NCI-H774 (cell line): Measurements from ENCODE around the gene TFPI.

Source experiments
- DNase-seq: peaks from one replicate; lab custom pipeline; 2025; lab: John Stamatoyannopoulos, UW

Gene TFPI

DNA sequence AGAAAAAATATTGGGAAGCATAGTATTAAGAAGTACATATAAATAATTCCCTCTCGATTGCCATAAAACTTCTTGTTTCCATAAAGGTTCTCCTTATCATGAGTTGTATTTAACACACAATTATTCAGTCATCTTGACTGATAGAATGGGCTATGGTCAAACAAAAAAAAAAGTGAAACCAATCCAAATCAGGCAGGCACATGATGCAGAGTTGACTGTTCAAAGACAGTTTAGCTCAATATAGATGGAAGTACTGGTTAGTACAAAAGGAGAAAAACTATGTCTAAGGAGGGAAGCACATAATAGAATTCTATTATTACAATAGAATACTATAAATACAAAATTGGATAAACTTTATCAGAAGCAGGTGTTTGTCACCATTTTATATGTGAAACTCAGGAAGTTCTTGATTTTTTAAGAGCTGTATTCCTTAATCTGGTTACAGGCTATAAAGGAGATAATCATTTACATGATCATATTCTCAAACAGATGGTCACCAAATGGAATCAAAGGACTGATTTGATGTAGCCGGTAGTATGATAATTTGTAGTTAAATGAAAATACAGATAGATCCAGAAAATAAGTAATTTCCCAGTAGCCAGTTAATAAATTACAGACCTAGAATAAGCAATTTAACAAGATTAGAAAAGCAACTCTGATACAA is 88.0 kb downstream of the TFPI start:
- no peak for DNase-seq

DNA sequence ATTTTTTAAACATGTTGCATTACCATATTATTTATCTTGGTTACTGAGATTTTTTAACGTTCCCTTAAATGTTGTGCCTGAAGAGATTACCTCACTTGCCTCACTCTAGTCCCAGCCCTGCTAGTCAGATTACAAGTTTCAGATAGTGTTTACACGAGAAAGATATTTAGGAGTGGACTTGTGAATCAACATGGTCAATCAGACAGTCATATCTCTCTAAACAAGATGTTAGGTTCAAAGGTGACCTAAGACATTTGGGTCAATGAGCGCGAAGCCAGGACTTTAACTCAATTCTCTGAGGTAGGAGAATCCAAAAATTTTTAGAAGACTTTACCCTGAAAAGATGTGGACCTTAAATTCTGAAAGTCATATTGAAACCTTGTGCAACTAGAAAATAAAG is 91.4 kb downstream of the TFPI start:
- no peak for DNase-seq

DNA sequence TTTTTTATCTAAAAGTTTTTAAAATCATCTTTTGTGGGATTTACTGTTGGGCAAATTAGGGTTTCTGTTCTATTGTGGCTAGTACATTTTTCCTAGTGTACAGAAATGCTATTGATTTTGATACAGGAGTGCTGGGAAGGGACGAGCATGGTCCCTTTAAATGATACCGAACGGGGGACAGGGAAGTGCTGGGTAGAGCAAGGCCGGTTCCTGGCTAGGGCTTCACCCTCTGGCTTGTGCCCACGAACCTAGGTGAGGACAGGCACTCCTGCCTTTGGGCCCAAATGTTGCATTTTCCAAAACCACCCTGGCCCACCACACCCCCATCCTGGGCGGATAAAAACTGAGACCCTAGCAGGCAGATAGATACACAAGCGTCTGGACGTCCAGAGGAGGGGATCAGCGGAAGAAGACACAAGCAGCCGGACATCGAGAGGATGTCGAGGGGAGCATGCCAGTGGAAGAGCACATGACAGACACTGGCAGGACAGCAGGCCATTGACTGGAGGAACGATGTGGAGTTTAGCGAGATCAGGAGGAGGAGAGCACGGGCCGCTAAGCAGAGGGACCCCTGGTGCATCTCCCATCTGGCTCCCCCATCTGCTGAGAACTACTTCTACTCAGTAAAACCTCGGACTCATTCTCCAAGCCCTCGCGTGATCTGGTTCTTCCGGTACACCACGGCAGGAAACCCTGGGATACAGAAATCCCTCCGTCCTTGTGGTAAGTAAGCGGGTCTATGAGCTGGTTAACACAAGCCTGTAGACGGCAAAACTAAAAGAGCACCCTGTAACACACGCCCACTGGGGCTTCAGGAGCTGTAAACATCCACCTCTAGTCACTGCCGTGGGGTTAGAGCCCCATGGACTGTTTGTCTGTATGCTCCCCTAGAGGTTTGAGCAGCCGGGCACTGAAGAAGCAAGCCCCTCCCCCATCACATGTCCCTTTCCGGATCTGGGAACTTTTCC is 92.7 kb downstream of the TFPI start:
- DNase-seq = no peak

DNA sequence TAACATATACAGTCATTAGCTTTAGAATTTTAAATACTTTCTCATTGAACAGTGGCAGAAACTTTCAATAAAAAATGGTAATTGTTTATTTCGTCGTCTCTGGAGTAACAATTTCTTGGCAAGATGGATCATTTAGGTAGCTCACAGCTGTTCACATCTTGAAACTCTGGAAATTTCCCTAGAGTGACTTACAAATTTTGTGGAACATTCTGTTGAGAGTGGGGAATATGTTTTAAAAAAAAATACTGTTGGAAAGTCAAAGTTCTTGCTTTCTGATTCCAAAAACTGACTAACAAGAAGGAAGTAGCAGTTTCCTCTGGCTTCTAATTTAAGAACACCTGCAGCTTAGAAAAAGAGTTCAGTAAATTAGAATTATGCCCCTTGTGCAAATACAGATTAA is 95.0 kb downstream of the TFPI start:
- DNase-seq = no peak

DNA sequence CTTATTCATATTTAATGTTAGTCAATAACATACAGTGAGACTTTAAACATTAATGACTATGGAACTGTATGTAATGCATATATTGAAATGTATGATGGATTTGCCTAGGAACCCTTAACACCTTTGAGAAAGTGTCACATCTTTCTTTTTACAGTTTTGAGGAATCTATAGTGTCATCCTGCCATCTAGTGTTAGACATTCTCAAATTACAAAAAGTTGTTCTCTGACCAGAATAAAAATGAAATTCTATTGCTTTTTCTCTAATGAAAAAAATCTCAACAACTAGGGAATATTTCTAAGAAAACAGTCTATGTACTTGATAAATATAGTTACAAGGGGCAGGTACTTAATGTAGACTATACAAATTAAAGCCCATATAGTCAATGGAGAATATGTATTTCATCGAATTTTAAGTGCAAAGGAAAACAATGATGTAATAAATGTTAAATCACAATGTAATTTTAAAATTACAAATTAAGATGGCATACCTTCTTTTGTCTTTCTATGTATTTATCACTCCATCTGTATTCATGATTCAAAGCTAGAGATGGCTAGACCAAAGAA is 101.1 kb downstream of the TFPI start:
- peak; percentile 22 for DNase-seq

DNA sequence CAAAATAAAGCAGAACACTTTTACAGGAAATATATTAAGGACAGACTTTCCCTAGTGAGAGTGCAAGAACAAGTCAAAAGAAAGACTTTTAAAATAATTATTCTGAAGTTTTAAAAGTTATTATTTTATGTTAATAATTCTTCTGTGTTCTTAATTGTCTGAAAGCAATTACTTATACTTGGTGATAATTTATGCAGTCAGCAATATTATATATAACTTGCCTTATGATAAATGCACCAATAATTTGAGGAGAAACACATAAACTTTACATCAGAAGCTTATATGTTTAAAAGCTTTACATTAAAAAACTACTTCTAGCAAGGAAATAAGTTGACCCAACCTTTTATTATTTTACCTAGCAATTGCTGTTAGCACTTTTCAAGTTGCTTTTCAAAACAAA is 102.7 kb downstream of the TFPI start:
- no peak for DNase-seq

DNA sequence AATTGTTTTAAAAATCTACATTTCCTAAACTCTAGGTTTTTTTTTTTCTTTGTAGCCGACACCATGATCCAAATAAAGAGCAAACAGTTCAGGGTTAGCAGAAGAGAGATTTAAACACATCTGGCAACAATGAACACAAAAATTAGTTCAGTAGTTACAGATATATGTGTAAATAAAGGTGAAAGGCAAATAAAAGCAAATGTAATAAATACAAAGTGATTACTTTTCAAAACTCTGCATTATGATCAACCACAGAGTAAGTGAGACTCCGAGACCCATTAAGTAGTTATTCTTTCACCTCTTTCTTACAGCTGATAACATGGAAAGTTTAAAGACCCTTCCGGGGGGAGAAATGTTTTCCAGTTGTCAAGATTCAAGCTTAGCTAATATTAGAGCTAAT is 106.9 kb downstream of the TFPI start:
- DNase-seq = no peak

DNA sequence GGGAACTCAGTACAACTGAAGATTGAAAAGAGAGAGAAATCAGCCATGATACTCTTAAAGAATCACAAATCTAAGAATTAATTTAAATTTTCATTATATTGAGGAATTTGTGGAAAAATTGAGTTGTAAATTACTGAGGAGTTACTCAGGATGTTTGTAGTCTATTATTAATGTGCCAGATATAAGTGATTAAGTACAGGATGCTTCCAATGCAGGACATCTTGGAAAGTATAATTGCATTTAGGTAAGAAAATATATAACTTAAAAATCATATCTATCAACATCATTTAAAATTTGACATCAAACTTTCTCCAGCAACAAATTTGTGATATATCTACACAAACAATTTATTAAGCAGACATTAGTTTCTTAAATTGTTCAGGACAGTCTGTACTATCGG is 107.5 kb downstream of the TFPI start:
- no peak for DNase-seq

DNA sequence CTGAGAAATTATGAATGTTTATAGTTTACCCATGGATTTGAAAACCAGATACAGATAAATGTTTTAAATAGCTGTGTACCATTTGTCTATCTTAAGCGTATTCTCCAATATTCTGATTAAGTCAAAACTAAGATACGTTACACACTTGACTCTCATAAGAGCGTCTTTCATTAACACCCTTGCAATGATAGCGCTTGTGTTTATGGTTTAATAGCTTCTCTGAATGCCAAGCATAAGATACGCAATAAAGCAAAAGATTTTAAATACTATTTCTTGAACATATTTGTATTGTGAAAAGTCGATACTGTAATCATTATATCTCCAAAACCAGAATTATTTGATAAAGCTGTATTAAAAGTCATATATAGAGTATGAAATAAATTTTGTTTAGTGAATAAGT is 109.2 kb downstream of the TFPI start:
- no peak for DNase-seq

DNA sequence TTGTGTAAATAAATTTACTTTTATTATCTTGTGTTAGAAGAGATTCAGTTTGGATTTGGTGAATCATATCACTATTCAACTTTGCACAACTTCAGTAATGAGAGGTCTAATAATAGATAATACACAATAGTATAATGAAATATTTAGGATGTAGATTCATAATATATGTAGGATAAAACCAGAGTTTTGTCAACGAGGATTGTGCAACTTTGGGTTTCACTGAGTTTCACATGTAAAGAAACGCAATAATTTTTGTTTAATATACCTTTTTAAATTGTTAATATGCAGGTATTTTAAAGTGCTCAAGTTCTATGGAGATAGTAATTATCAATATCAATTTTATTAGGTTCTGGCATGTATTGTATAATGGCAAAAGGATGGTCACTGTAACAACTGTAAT is 111.5 kb downstream of the TFPI start:
- DNase-seq = no peak

DNA sequence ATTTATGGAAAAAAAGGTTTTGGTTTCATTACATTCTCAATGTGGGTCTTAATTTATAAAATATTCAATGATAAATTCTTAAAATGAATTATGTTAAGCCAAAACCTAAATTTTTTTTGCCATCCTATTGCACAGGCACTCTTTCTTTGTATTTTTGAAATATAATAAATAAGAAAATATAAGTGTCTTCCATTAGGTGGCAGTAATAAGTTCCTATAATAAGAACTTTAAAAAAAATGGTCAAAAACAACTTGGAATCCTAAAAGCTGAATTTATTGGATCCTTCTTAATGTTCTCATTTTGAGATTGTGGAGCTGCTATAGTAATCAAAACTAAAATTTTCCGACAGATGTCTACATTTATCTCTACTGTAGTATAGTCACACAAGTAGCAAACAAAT is 111.9 kb downstream of the TFPI start:
- DNase-seq = no peak

DNA sequence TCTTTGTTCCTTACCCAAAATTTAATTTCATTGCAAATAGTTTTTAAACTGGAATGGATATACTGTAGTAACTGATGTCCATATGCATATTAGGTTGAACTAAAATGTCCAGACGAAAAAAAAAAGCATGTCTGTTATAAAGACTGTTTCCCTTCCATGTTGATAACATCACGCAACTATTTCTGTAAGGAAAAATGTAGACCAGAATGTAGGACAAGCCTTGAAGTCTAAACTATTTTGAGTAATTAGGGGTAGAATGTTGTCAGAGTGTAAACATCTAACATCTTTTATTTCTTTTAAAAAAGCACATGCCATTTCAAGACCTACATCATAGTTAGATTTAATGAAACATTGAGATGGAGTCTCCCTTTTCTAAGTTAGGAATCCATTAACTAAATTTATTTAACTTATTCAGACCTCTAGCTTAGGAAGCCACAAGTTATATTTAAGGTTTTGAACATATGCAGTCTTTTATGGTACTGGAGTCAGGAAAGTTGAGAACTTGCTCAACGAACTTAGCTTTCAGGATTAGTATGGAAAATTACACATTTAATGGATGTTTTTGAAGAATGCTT is 114.0 kb downstream of the TFPI start:
- no peak for DNase-seq

DNA sequence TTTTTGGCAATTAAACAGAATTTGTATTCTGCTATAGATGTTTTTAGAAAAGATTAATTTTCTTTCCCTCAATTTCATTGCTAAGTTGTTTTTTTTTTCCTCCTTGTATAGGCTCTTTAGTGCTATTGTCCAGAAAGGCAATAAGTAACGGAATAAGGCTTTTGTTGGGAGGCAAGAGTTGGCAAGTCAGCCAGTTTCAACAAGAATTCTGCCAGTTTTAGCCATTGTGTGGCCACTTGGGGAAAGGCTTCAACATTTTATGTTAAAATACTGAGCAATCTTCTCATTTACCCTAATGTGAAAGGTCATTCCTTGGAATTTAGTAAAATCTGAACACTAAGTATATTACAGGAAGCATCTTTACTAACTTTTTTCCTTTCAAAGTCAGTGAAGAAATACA is 115.8 kb downstream of the TFPI start:
- DNase-seq = no peak

DNA sequence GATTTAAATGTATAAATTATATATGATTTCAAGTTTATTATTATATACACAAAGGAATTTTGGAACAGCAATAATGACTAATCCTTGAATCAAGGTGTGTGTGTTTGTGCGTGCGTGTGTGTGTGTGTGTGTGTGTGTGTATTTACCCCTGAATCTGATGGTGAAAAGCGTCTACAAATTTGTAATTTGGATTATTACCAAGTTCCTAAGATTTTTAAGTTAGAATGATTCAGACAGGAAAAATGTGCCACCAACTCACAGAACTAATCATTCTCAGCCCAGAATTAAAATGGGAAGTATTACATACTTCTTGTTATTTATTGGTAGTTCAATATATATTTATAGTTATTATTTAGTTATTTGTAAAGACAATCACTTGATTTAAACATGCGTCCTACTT is 118.5 kb downstream of the TFPI start:
- no peak for DNase-seq

DNA sequence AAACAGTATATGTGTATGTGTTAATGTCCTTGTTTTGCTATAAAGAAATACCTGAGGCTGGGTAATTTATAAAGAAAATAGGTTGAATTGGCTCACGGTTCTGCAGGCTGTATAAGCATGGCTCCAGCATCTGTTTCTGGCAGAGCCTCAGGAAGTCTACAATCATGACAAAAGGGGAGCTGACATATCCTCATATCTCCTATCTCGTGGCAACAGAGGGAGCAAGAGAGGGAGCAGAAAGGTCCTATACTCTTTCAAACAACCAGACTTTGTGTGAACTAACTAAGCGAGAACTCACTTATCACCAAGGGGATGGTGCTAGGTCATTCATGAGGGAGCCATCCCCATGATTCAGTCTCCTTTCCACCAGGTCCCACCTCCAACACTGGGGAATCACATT is 119.2 kb downstream of the TFPI start:
- DNase-seq = no peak

DNA sequence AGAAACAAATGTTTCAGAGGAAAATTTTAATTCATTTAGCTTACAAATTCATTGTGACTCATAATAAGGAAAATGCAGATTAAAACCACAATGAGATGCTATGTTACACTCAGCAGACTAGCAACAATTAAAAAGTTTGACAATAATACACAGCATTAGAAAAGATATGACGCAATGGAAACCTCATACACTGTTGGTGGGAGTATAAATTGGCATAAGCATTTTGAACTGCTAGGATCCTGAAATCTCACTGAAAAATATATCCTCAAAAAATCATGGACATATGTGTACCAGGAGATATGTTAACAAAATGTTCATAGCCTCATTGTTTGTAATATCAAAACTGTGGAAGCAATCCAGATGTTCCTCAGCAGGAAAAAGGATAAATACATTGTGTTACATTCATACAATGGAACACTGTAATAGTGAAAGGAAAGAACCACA is 119.9 kb downstream of the TFPI start:
- DNase-seq = no peak

DNA sequence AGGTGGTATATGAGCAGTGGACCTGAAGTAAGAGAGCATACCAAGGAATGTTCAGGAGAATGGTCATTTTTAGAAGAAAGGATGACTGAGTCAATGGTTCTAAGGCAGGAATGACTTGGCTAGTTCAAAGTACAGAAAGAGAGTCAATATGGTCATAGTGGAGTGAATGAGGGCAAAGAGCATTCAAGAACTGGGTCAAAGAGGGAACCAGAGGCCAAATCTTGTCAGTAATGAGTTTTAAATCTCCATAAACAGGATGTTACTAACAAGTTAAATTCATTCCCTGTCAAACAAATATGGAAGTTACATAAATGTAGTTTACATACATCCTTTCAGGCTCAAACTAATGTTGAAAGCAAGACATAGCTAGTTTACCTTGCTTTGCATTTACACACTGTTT is 122.3 kb downstream of the TFPI start:
- DNase-seq = no peak

DNA sequence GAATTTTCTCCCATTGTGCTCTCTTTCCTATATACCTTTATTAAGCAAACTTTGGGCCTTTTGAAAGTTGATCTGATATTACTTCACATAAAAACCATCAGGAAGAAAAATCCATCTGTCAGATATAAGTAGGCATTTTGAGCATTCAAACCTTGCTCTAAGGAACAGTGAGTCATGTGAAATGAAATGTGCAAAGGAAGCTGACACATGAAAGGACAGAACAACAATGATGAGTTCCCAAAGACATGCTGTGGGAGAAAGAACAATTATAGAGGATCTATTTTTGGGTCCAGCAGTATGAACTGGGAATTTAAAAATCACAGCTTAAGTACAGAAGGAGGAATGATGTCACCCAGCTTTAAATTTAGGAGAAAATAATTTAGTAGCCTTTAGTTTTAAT is 124.2 kb downstream of the TFPI start:
- DNase-seq = no peak

DNA sequence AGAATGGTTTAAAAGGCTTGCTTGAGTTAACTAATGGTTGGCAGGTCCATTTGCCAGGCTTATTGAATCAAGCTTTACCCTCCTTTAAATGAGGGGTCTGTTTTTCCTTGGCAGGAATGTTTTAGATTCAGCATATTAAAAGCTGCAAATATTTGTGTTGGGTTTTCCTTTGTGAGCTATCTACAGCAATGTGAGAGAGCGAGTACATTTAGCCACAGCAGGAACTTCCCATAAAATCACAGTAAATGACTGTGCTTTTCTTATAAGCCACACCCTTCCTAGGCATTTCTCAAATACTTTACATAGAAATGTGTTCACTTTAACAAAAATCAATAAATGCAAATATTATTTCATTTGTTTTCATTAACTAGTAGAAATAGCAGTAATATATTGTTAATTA is 130.1 kb downstream of the TFPI start:
- no peak for DNase-seq

DNA sequence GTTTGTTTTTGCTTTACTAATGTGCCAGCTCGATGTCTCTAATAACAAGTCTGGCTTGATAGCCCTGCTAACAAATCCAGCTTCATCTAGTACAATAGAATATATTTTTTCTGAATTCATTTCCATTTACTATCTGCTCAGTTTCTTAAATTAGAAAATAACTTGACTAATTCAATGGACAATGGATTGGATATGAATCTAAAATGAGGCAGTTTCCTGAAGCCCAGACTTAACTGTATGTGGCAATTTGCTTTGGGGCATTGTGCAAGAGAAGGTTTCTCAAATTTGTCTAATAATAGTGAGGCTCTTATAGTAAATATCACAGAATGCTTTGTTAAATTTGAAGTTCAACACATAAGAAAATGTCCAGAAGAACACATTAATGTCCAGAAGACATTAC is 132.0 kb downstream of the TFPI start:
- DNase-seq = no peak

DNA sequence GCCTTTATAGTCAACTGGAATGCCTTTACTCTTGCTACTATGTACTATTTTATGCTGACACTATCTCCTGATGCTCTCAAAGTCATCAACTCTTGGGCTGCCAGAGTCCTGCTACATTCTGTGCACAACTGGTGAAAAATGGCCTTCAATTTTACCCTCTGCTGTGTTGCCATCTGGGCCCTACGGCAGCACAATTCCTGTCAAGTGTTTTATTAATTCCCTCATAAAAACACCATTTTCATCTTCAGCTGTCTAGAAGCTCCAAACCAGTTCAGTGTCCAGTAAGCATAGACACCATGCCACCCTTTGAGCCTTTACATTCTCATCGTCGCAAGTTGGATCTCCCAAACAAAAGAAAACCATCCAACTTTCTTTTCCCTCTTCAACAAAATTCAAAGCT is 132.7 kb downstream of the TFPI start:
- DNase-seq = no peak

DNA sequence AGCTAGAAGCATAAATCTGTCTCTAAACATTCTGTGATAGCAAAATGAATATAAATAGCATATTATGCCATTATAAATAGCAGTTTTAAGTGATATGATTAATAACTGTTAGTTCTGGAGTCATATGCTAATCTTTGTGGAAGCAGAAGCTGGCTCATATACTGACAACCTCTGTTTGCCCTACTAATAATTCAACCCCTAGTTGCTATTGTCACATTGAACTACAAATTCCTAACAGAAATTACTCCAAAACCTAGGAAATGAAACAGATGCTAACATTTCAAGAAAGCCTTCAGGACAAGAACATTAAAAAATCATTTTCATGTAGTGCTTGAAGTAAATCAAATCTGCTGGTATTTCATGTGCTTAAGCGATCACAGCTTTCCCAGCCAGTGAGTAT is 134.4 kb downstream of the TFPI start:
- no peak for DNase-seq

DNA sequence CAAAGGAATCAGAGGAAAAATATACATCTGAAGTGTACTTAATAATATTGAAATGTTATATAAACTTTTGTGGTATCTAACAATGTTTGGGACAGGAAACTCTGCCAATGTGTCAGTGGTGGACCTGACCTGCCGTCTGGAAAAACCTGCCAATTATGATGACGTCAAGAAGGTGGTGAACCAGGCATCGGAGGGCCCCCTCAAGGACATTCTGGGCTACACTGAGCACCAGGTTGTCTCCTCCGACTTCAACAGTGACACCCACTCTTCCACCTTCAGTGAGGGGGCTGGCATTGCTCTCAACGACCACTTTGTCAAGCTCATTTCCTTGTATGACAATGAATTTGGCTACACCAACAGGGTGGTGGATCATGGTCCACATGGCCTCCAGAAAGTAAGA is 138.8 kb downstream of the TFPI start:
- DNase-seq = no peak
